ACC112 (cell line): ENCODE measurements around the gene CCDC80.

Experiments
- H2AFZ ChIP-seq: fragments of 200-600 bp; sonication (generic); one replicate; pipeline ENCODE4 v1.6.0; 2017; ENCODE audit warnings: antibody characterized with exemption, low read length; ENCODE audit not compliant: unreplicated experiment
- H3K27ac ChIP-seq: fragments of 200-600 bp; sonication (generic); 2 replicates; pipeline ENCODE4 v1.5.1; 2014; ENCODE audit warnings: low read depth, mild to moderate bottlenecking, antibody characterized with exemption, low read length, moderate library complexity
- H3K27me3 ChIP-seq: fragments of 200-600 bp; sonication (generic); 2 replicates; pipeline ENCODE4 v1.6.1; 2014; ENCODE audit warnings: mild to moderate bottlenecking, antibody characterized with exemption, low read length, moderate library complexity, mixed read lengths; ENCODE audit not compliant: insufficient read depth
- H3K36me3 ChIP-seq: fragments of 200-600 bp; sonication (generic); 2 replicates; pipeline ENCODE4 v1.6.1; 2016; ENCODE audit warnings: mild to moderate bottlenecking, antibody characterized with exemption, low read length, moderate library complexity, mixed read lengths; ENCODE audit not compliant: insufficient read depth
- H3K4me1 ChIP-seq: fragments of 200-600 bp; sonication (generic); one replicate; pipeline ENCODE4 v1.6.1; 2016; ENCODE audit warnings: low read length, mixed read lengths; ENCODE audit not compliant: insufficient read depth, unreplicated experiment, control insufficient read depth
- H3K4me3 ChIP-seq: fragments of 200-600 bp; sonication (generic); 2 replicates; pipeline ENCODE4 v1.5.1; 2014; ENCODE audit warnings: mild to moderate bottlenecking, low read depth, low read length
- H3K79me2 ChIP-seq: fragments of 200-600 bp; sonication (generic); one replicate; pipeline ENCODE4 v1.6.0; 2016; ENCODE audit warnings: low read length; ENCODE audit not compliant: control insufficient read depth, unreplicated experiment, insufficient read depth

Gene CCDC80, protein sequence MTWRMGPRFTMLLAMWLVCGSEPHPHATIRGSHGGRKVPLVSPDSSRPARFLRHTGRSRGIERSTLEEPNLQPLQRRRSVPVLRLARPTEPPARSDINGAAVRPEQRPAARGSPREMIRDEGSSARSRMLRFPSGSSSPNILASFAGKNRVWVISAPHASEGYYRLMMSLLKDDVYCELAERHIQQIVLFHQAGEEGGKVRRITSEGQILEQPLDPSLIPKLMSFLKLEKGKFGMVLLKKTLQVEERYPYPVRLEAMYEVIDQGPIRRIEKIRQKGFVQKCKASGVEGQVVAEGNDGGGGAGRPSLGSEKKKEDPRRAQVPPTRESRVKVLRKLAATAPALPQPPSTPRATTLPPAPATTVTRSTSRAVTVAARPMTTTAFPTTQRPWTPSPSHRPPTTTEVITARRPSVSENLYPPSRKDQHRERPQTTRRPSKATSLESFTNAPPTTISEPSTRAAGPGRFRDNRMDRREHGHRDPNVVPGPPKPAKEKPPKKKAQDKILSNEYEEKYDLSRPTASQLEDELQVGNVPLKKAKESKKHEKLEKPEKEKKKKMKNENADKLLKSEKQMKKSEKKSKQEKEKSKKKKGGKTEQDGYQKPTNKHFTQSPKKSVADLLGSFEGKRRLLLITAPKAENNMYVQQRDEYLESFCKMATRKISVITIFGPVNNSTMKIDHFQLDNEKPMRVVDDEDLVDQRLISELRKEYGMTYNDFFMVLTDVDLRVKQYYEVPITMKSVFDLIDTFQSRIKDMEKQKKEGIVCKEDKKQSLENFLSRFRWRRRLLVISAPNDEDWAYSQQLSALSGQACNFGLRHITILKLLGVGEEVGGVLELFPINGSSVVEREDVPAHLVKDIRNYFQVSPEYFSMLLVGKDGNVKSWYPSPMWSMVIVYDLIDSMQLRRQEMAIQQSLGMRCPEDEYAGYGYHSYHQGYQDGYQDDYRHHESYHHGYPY

DNA sequence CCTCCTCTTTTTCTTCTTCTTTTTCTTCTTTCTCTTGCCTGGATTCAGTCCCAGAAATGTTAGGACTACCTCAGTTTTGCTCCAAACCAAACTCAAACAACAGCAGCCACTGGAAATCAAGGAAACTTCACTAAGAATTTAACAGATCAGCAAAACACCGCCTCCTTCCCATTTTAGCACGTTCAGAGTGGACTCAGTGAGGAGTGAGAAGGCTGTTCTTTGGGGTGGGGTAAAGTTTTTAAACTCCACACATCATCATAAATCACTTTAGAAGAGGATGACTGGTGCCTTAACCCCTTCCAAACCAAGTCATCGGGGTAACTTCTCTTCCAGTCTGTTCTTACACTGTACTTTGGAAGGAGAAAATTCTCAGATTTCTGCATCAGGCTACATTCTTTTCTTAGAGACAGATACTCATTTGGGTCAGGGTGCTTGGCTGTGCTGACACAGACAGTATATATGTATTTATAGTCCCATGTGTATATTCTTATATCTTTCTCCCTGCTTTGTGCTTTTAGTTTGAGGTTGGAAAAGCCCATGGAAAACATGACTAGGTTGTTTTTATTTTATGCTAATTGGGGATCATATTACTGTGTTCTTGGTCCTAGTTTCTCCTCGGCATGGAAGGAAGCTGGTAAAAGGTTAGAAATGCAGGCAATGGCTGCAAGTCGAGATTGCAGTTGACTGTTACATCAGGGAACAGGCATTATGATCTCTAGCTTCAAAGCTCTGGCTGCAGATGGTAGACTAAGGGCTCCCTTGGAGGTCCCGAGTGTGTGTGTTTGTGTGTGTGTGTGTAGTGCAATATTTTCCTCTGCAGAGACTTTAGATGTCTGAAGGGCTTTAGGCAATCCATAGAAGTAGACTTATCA is at the start of gene CCDC80:
TSS of gene CCDC80 (minus strand) at position 214 of the 872 bp plus-strand sequence. CDS start 1,238 bp downstream, outside the sequence.
- Histone ChIP-seq H3K36me3 (no peaks in the 10 kb centered on the region), H2AFZ (peak within 1 kb of the TSS; percentile 24), H3K4me1 (peaks cover 33% of the 10 kb centered on the region), H3K27ac (peak within 1 kb of the TSS; percentile 96), H3K27me3 (no peaks in the 10 kb centered on the region), H3K79me2 (peaks cover 59% of the 10 kb centered on the region), H3K4me3 (peak within 1 kb of the TSS; percentile 84)

DNA sequence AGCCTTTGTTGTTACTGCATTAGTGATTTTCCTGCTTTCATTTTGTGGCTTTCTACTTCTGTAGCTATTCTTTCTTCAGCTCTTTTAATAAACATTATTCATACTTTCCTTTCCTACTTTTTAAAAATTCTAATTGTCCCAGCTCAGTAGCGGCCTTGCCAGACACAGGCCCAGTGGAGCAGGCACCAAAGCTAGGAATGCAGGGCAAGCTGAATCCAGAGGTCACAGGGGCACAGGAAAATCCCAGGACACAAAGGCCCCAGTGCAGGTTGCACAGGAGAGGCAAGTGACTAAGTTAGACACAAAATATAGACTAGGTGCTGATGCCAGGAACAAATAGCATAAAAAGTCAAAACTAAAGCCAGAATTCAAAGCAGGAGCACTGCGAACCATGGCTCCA is 49.0 kb upstream of the CCDC80 start:
- Histone ChIP-seq H3K4me3 (no peak overlapping the region), H3K4me1 (peaks cover 48% of the 10 kb centered on the region), H3K36me3 (no peaks in the 10 kb centered on the region), H3K79me2 (no peaks in the 10 kb centered on the region), H3K27me3 (no peaks in the 10 kb centered on the region), H2AFZ (peak overlapping the region; percentile 62), H3K27ac (no peak overlapping the region)

DNA sequence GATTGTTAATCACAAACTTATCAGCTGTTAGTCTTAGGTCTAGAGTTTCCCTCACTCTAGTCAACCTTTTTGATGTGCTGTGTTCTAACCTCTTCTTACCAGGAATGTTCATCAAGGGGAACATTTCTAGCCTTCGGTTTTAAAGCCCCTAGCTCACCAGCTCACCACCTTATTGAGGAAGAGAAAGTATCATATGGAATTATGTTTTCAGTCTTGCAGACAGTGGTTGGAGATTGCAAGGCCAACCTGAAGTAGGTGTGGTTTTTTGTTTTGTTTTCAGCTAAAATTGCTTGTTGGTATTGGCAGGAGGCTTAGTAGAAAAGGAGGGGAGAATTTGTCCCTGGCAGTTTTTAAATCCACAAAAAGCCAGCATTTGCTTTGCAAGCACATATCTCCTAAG is 48.4 kb upstream of the CCDC80 start:
- no peaks in the 10 kb centered on the region for H3K36me3 ChIP-seq
- H3K27me3 ChIP-seq = no peaks in the 10 kb centered on the region
- peak overlapping the region; percentile 62 for H2AFZ ChIP-seq
- H3K27ac ChIP-seq = no peak overlapping the region
- H3K79me2 ChIP-seq = no peaks in the 10 kb centered on the region
- H3K4me3 ChIP-seq = no peak overlapping the region
- H3K4me1 ChIP-seq = peaks cover 54% of the 10 kb centered on the region

DNA sequence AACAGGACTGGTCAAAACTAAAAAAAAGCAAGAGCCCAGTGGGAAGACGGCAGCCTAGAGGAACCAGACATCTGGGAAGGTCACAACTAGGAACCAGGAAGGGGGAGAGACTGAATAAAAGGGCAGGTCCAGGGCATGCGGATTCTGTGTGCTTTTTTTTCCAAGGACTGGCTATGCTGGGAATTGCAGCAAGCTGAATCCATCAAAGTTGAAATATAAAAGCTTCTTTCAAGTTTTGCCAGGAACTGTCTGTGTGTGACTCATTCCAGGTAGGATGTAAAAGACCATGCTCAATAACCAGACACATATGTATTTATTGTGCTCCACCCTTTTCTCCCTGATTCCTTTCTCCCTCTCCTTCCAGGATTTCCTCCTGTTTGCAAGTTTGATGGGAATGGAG is 47.9 kb upstream of the CCDC80 start:
- Histone ChIP-seq H3K4me3 (no peak overlapping the region), H3K79me2 (no peaks in the 10 kb centered on the region)

DNA sequence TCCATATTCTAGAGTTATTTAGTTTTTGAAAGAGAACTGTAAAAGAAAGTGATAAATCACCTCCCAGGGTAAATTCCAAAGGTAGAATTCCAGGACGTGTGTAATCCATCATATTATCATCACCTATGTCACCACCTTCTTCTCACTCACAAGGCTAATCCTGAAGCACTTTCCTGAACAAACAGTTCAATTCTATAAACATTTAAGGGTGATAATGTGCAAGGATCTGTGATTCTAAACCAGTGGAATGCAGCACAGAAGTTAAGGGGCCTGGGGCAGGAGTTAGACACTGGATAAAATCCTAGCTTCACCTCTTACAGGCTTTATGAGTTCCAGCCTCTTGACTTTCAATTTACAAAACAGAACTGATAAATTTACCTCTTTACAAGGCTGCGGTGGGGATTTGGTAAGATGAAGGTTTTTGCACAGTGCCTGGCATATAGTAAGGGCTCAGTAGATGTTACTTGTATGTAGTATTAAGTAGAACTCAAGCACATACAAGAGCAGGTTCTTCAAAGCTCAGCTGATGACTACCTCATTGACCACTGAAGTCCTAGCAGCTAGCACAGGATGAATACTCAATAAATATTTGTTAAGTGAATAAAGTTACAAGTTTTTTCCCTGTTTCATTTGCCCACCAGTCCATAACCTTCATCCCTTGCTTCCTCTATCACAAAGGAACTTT is 47.3 kb upstream of the CCDC80 start:
- H3K4me3 ChIP-seq = no peak overlapping the region
- no peaks in the 10 kb centered on the region for H3K36me3 ChIP-seq
- H2AFZ ChIP-seq = peak overlapping the region; percentile 18
- no peaks in the 10 kb centered on the region for H3K27me3 ChIP-seq
- H3K27ac ChIP-seq = no peak overlapping the region
- no peaks in the 10 kb centered on the region for H3K79me2 ChIP-seq
- peaks cover 65% of the 10 kb centered on the region for H3K4me1 ChIP-seq

More for the DNA sequence above, 47.9 kb upstream of the CCDC80 start:
- Histone ChIP-seq H2AFZ (peak overlapping the region; percentile 62), H3K36me3 (no peaks in the 10 kb centered on the region), H3K27me3 (no peaks in the 10 kb centered on the region), H3K4me1 (peaks cover 59% of the 10 kb centered on the region), H3K27ac (no peak overlapping the region)

DNA sequence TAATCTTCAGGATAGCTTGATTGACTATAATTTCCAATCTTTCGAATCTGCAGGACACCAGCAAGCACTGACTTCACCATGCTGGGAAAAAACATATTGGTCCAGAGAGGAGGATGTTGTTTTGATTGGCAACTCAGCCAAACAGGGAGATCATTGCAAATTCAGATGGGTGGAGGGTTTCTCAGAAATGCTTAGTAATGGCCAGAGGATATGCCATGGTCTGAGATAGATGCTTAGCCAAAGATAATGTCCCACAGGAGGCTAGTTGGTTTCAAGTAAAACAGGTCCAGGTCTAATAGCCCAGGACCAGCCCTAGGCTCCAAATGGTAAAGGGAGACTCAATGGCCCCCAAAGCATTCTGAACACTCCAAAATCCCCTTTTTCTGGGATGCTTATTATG is 46.7 kb upstream of the CCDC80 start:
- Histone ChIP-seq H3K4me1 (peaks cover 71% of the 10 kb centered on the region), H3K27ac (no peak overlapping the region), H3K36me3 (no peaks in the 10 kb centered on the region), H3K79me2 (no peaks in the 10 kb centered on the region), H2AFZ (no peak overlapping the region), H3K4me3 (no peak overlapping the region), H3K27me3 (no peaks in the 10 kb centered on the region)

DNA sequence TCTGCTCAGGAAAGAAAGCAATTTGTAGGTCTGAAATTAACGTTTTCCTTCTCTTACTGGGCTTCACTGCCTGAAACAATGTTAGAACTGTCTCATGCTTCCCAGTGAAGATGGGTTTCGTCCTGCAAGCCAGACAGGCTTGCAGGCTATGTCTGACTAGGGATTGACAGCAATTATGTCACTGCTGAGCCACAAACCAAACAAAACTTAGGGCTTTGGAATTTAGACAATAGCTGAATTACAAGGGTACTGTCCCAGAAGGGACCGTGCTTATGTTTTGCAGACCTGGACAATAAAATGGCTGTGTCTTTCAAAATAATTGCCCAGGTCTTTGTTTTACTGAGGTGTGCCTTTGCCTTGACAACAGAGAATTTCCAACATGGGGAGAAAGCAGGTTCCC is 46.3 kb upstream of the CCDC80 start:
- no peak overlapping the region for H3K4me3 ChIP-seq
- no peaks in the 10 kb centered on the region for H3K79me2 ChIP-seq
- H3K4me1 ChIP-seq = peaks cover 74% of the 10 kb centered on the region
- H3K27me3 ChIP-seq = no peaks in the 10 kb centered on the region
- H3K27ac ChIP-seq = peak overlapping the region; percentile 10; the same call in 1 of the 2 replicates
- no peak overlapping the region for H2AFZ ChIP-seq
- H3K36me3 ChIP-seq = no peaks in the 10 kb centered on the region

DNA sequence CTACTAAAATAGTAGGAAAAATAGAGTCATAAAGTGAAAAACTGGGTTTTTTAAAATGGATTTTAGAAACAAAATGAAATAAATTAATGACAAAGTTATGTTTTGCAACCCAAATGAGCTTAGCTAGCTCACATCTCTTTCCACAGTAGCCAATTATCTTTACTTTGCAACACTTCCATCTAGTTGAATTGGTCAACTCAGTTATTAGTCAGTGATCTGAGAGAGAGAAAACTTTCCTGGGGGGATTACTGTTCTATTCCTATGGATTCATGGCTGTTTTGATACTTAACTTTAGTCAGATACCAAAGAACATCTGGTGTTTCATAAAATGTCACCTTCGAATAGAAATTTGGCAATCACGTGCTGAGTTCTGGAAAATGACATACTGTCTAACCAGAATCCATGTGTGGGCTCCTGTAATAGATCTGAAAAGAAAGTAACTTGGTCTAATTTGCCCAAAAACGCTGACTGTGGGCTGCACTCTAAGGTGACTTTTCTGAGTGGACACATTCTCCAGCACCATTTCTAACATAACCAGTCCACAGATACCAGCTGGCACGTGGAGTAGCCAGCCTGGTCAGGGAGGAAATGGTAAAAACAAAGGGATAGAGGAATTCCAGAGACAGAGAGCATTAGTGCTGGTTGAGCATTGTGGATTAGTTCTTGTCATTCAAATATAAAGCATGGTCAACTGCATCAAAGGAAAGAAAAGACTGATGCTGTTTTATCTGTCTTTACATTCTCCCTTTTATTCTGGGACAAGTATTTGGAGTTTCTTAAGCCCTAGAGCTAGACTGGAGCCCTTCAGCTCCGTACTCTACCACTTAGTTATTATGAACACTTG is 45.2 kb upstream of the CCDC80 start:
- peaks cover 84% of the 10 kb centered on the region for H3K4me1 ChIP-seq
- H3K4me3 ChIP-seq = no peak overlapping the region
- H3K27me3 ChIP-seq = no peaks in the 10 kb centered on the region
- H3K27ac ChIP-seq = peak overlapping the region; percentile 85
- no peaks in the 10 kb centered on the region for H3K79me2 ChIP-seq
- no peaks in the 10 kb centered on the region for H3K36me3 ChIP-seq
- peak overlapping the region; percentile 30 for H2AFZ ChIP-seq

DNA sequence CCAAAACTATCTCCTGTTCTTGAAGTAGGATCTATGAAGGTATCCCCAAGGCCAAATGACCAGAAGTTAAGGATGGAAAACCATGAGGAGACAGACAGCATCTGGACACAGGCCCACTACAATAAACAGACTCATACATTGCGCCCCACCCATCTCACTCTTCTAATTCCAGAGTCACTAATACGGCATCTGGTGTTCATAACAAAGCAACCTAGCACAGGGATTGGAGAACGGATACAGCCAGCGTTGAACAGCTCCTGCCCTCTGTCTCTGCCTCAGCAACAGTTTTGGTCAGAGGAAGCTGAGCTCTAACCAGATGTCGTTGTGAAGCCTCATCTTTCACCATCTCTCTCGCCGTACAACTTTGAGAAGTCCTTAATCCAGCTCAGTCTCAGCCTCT is 44.5 kb upstream of the CCDC80 start:
- Histone ChIP-seq H3K4me3 (no peak overlapping the region), H3K79me2 (no peaks in the 10 kb centered on the region), H3K4me1 (peaks cover 84% of the 10 kb centered on the region), H3K36me3 (no peaks in the 10 kb centered on the region), H2AFZ (no peak overlapping the region), H3K27me3 (no peaks in the 10 kb centered on the region), H3K27ac (peak overlapping the region; percentile 85)
